Dendritic cell treated with granulocyte-macrophage colony-stimulating factor and Interleukin-4, amounts not matched to agents 40 ng/mL and 50 ng/mL, for 4 days (primary cell): ENCODE data around the gene ADGRG1.

Experiments used
- H3K27ac Mint-ChIP-seq: one replicate; pipeline ENCODE4 v1.8.0; 2022; ENCODE audit warnings: mild to moderate bottlenecking, mixed read lengths
- H3K27me3 Mint-ChIP-seq: one replicate; pipeline ENCODE4 v1.8.0; 2022; ENCODE audit warnings: mild to moderate bottlenecking, mixed read lengths
- H3K36me3 Mint-ChIP-seq: one replicate; pipeline ENCODE4 v1.8.0; 2022; ENCODE audit warnings: low read depth, mixed read lengths
- H3K4me1 Mint-ChIP-seq: one replicate; pipeline ENCODE4 v1.8.0; 2022; ENCODE audit warnings: low read depth, mixed read lengths
- H3K4me3 Mint-ChIP-seq: one replicate; pipeline ENCODE4 v1.8.0; 2022; ENCODE audit warnings: mild to moderate bottlenecking, moderate library complexity, mixed read lengths
- H3K9me3 Mint-ChIP-seq: one replicate; pipeline ENCODE4 v1.8.0; 2022; ENCODE audit warnings: mixed read lengths
- intact Hi-C: fragments of 100-400 bp; cut with micrococcal nuclease; formaldehyde crosslinking; loops from one replicate; pipeline ENCODE4 v1.15.0; 2022

The ADGRG1 gene

DNA sequence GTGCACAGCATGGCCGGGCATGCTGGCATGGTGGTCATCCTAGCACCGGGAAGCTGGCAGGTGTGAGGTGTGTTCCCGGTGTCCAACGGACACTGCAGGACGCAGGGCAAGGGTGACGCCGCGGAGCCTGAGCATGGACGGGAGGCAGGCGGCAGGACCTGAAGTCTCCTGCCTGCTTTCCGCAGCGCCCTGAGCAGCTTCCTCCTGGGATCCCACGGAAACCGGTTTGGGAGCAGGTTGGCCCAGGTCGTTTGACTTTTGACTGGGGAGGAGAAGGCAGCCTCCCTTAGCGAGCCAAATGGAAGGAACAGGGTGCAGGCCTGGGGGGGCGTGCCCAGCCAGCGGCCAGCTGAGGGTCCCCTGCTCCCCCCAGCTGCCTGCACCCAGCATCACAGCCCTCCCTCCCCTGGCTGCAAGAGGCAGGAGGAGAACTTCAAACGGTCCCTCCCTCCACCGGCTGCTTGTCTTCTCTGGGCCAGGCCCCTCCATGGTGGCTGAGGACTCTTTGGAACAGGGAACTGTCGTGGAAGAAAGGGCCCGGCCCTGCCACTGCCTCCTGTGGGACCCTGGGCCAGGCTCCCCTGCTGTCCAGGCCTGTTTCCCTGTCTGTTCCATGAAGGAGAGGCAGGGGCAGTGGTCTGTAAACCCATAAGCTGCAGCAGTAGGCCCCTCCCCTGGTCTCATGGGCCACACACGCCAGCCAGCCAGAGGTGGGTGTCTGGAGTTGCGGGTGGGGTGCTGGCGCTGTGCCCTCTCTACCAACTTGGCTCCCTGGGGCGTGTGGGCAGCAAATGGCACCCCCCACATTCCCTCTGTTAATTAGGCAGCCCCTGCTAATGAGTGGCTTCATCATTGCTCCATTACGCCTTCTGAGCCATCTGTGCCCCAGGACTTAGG lies 7.8 kb upstream of the ADGRG1 start:
- intact Hi-C loops = no loop called here
- no peaks in the 10 kb centered on the region for H3K9me3 Mint-ChIP-seq

DNA sequence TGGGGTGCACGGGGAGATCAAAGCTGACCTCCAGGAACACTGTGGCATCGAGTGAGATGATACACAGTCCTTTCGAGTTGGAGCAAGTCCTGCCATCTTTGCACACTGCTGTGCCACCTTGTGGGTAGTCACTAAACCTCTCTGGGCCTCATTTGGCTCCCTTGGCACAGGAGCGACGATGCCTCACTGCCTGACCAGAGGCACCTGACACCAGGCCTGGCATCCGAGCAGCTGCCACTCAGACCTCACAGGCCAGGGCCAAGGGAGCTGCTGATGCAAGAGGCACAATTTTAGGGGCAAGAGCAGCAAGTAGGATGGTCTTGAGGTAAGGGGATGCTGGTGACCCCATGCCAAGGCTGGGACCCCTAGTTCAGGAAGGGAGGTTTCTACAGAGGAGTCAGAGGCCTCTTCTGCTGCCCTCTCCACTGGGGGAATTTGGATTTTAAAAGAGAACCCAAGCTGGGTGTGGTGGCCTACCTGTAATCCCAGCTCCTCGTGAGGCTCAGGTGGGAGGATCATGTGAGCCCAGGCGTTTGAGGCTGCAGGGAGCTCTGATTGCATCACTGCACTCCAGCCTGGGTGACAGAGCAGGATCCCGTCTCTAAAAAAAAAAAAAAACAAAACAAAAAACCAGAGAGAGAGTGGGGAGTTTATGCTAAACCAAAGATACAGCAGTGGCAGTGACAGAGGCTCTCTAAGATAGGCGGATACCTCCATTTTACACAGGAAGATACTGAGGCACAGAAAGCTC lies 6.7 kb upstream of the ADGRG1 start:
- peaks cover 29% of the 10 kb centered on the region for H3K27me3 Mint-ChIP-seq
- no peaks in the 10 kb centered on the region for H3K9me3 Mint-ChIP-seq
- no peaks in the 10 kb centered on the region for H3K36me3 Mint-ChIP-seq
- H3K4me1 Mint-ChIP-seq = peaks cover 5% of the 10 kb centered on the region
- intact Hi-C loops = no loop called here
- no peak overlapping the region for H3K4me3 Mint-ChIP-seq
- H3K27ac Mint-ChIP-seq = no peak overlapping the region

More for the DNA sequence above, 7.8 kb upstream of the ADGRG1 start:
- Mint-ChIP-seq H3K4me3 (no peak overlapping the region), H3K27me3 (peaks cover 20% of the 10 kb centered on the region), H3K4me1 (peaks cover 5% of the 10 kb centered on the region), H3K36me3 (no peaks in the 10 kb centered on the region), H3K27ac (no peak overlapping the region)

DNA sequence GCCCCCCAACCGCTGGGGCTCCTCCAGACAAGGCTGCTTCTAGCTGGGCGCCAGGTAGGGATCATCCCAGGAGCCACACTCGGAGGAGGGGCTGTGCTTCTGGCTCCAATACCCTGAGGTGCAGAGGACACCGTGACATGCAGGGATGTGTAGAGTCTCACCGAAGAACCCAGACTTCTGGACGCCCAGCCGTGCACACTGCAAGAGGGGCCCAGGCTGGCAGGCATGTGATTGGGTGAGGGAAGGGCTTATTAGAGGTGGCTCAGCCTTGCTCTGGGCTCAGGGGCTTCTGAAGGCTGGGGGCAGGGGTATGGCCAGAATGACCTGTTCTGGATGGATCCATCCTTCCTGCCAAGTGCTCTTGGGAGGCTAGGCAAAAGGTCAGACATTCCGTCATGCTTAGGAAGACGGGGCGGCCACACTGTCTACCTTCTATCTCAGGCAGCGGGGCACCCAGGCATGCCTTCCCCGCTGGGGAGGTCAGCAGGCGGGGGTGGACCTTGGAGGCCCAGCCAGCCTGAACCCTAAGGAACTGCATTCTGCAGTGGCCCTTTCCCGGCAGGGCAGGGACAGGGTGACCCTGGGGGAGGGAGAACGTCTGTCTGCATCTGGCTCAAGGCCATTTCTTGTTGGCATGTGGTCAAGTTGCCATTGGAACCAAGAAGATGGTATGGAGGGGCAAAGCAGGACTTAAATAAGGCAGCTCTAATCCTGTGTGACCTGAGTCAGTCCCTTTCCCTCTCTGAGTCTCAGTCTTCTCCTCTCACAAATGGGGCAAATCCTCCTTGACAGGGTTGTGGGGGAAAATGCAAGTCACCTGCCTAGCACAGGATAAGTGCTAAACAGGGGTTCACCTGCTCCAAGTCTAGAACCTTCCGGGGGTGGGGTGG lies 5.8 kb upstream of the ADGRG1 start:
- peaks cover 37% of the 10 kb centered on the region for H3K27me3 Mint-ChIP-seq
- H3K4me3 Mint-ChIP-seq = no peak overlapping the region
- intact Hi-C loops = no loop called here
- H3K4me1 Mint-ChIP-seq = peaks cover 5% of the 10 kb centered on the region
- H3K36me3 Mint-ChIP-seq = no peaks in the 10 kb centered on the region
- no peaks in the 10 kb centered on the region for H3K9me3 Mint-ChIP-seq
- no peak overlapping the region for H3K27ac Mint-ChIP-seq

DNA sequence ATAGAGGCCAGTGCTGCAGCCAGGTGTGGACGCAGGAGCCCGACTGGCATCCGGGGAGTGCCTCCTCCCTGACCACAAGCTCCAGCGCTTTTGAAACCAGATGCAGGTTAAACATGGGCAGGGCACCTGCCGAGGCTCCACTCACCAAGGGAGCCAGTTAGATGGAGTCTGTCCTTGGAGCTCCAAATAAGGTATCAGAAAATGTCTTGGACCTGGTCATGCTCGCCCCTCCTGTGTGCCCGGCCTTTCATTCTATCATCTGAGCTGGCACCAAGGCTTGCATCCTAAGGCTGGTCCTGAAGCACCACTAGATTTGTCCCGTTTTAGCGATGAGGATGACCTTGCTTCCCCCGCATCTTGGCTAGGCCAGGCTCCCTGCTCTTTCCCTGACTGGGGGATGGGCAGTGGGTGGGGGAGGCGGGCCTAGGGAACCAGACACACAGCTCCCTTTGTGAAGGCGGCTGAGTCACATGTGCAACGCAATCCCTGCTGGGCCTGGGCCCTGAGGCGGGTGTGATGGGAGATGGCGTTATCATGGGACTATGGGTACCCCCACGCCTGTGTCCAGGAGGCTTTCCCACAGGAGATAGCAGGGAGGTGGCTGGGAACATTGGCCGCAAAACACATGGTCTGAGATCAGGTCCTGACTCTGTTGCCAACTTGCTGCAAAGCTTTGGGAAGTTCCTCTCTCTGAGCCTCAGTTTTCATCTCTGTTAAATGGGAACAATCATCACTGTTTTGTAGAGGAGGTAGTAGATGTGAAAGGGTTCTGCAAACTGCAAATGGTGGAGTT lies 5.0 kb upstream of the ADGRG1 start:
- intact Hi-C loops = no loop called here
- Mint-ChIP-seq H3K27me3 (peaks cover 45% of the 10 kb centered on the region), H3K27ac (no peak overlapping the region), H3K4me1 (peaks cover 9% of the 10 kb centered on the region), H3K9me3 (no peaks in the 10 kb centered on the region), H3K36me3 (no peaks in the 10 kb centered on the region), H3K4me3 (no peak overlapping the region)

DNA sequence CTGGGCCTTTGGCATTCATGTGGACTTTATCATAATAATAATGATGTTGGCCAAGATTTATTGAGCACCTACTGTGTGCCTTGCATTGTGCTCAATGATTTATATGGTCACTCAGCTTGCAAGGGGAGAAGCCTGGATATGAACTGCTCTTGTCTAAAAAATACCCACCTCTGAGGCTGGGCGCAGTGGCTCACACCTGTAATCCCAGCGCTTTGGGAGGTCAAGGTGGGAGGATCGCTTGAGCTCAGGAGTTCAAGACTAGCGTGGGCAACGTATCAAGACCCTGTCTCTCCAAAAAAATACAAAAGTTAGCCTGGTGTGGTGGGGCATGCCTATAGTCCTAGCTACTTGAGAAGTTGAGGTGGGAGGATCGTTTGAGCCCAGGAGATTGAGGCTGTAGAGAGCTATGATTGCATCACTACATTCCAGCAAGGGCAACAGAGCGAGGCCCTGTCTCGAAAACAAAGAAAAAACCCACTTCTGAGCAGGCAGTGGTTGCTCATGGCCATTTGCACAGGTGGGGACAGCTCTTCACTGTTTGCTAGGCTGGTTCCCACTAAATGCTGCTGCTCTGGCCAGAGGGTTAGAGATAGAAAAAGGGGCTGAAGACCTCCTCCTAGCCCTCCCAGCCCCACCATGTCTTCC lies 4.3 kb upstream of the ADGRG1 start:
- peaks cover 49% of the 10 kb centered on the region for H3K27me3 Mint-ChIP-seq
- intact Hi-C loops = no loop called here
- H3K36me3 Mint-ChIP-seq = no peaks in the 10 kb centered on the region
- H3K4me1 Mint-ChIP-seq = peaks cover 16% of the 10 kb centered on the region
- H3K9me3 Mint-ChIP-seq = no peaks in the 10 kb centered on the region
- no peak overlapping the region for H3K4me3 Mint-ChIP-seq
- H3K27ac Mint-ChIP-seq = no peak overlapping the region

DNA sequence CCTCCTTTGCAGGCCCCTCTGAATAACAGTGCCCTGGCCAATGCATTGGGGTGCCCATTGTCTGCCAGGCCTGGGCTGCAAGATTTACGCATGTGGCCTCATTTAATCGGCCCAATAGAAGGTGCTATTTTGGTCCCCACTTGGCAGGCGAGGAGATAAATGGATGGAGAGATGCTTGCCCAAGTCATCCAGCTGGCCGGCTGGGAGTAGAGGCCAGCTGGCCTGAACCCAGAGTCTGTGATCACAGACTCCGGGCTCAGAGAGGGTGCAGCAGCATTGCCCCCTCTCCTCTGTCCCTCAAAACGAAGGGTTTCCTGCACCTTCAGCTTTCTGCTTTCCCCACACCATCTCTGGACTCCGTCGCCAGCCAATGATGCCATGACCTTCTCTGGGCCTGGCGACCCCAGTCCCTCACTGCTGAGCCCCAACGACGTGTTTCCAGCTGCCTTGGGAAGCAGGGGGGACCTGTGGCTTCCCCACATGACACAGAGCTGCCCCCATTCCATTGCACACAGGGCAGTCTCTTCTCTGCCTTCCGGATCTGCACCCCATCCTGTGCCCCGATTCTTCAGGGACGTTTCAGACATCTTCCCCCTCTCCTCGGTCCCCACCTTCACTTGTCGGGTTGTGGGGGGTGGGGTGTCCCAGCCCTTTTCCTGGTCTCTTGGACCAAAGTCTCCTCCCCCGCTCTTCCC lies 3.5 kb upstream of the ADGRG1 start:
- no peaks in the 10 kb centered on the region for H3K9me3 Mint-ChIP-seq
- H3K4me3 Mint-ChIP-seq = no peak overlapping the region
- H3K27ac Mint-ChIP-seq = no peak overlapping the region
- peaks cover 16% of the 10 kb centered on the region for H3K4me1 Mint-ChIP-seq
- intact Hi-C loops = no loop called here
- H3K36me3 Mint-ChIP-seq = no peaks in the 10 kb centered on the region
- peaks cover 54% of the 10 kb centered on the region for H3K27me3 Mint-ChIP-seq

DNA sequence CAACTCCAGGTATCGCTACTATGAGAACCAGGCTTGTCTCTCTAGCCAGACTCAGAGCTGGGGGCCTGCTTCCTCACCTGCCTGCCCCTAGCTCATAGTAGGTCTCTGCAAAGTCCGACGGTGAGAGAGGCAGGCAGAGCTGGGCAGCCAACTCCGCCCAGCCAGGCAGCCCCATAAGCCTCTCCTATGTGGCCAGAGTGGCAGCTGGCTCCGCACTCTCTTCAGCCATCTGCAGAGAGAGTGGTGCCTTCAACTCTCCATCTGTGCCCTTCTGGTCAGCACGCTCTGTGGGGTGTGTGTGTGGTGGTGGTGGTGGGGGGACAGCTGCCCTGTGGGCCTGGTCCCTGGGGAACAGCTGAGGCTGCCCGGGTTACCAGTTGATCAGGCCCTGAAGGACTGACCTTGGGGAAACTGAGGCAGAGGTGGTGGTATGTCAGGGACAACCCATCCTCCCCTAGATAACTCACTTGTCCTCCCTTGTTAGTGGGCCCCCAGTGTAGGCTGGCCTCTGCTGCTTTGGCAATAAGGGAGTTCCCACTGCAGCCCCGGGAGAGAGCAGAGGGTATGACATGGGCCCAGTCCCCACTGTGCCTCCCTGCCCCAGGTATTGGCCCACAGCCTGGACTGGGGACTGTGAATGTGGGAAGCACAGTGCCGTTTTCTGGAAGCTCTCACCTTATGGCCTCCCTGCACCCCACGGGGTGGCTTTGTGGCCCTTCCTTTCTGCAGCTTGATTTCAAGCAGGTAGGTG lies 1.8 kb upstream of the ADGRG1 start:
- no peaks in the 10 kb centered on the region for H3K9me3 Mint-ChIP-seq
- H3K4me3 Mint-ChIP-seq = no peak overlapping the region
- intact Hi-C loops = no loop called here
- H3K27ac Mint-ChIP-seq = no peak overlapping the region
- peaks cover 16% of the 10 kb centered on the region for H3K4me1 Mint-ChIP-seq
- peaks cover 71% of the 10 kb centered on the region for H3K27me3 Mint-ChIP-seq
- H3K36me3 Mint-ChIP-seq = no peaks in the 10 kb centered on the region

DNA sequence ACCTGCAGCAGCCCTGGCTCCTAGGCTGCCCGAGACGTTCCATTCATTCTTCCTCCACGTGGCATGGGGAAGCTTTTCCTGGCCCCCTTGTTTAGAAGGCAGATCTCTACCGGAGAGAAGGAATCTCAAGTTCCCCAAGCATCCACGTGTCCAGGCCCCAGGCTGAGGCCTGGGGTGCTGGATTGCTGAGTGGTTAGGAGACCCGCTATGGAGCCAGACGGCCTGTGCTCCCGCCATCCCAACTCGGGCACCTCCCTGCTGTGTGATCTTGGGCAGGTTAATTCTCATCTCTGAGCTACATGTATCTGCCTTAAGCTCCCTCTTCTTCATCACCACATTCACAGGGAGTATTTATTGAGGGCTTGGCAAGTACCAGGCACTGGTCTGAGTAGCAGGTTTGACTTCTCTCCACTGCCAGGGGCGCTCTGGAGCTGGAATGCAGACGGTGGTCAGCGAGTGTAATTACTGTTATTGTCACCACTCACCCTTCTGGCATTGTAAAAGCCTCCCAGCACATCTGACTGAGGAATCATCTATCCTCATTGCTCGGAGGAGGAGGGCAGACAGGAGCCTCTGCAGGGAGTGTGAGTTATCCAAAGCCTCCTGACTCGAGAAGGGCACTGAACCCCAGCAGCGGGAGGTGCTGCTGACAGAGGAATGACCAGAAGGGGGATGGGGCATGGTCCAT lies 1.1 kb upstream of the ADGRG1 start:
- no peak overlapping the region for H3K4me3 Mint-ChIP-seq

DNA sequence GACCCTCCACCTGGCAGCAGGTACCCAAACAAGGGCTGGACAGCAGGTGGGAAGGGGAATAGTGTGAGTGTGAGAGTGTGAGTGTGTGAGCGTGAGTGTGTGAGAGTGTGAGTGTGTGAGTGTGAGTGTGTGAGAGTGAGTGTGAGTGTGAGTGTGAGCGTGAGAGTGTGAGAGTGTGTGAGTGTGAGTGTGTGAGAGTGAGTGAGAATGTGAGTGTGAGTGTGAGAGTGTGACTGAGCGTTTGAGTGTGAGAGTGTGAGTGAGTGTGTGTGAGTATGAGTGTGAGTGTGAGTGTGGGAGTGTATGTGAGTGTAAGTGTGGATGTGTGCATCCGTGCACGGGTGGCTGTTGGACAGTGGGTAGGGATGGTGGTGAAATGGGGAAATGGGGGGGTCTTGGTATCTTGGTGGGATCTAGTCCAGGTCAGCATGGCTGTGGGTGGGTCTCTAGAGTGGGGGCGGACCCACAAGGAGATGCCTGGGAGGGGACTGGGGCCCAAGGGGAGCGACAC lies 408 bp downstream of the ADGRG1 start:
- peaks cover 80% of the 10 kb centered on the region for H3K27me3 Mint-ChIP-seq
- peaks cover 16% of the 10 kb centered on the region for H3K4me1 Mint-ChIP-seq
- no peak overlapping the region for H3K27ac Mint-ChIP-seq
- H3K9me3 Mint-ChIP-seq = no peaks in the 10 kb centered on the region
- H3K4me3 Mint-ChIP-seq = no peak overlapping the region
- intact Hi-C loops = no loop called here
- no peaks in the 10 kb centered on the region for H3K36me3 Mint-ChIP-seq

More for the DNA sequence above, 1.1 kb upstream of the ADGRG1 start:
- peaks cover 72% of the 10 kb centered on the region for H3K27me3 Mint-ChIP-seq
- no peaks in the 10 kb centered on the region for H3K9me3 Mint-ChIP-seq
- peaks cover 16% of the 10 kb centered on the region for H3K4me1 Mint-ChIP-seq
- intact Hi-C loops = no loop called here
- H3K36me3 Mint-ChIP-seq = no peaks in the 10 kb centered on the region
- H3K27ac Mint-ChIP-seq = no peak overlapping the region

DNA sequence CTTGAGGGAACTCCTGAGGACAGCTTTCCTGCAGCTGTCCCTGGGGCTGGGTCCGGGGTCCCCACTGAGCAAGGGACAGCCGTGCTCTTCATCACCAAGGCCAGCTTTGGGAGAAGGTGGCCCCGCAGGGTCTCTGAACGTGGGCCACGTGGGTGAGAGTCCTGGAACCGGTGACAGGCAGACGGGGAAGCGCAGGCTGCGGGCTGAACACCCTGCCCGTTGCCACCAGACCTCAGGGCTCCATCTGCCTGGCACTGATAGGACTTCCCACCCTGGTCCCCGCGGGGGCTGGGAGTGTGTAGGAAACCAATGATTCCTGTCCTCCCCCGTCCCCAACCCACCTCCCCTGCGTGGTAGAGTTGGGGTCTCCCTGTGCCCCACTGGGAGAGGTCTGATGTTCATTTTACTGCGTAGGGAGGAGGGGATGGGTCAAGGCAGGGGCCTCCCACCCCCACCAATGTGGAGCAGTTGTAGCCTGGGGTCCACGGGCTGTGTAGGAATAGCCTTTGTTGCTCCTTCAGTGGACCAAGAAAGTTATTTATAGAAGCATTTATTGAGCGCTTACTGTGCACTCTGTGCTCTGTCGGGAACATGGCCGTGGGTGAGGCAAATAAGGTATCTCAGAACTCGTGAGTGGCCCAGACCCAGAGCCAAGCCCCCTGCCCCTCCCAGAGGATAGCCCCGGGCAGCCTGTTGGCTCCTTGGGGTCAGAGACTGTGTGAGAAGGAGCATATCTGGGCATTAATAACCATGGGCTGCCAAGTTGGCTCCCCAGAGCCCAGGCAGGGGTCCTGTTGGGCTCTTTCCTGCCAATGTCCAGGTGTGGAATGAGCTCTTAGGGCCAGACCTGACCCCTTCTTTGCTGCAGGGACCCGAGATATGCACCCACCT lies 1.3 kb downstream of the ADGRG1 start:
- Mint-ChIP-seq H3K4me1 (peaks cover 16% of the 10 kb centered on the region), H3K36me3 (no peaks in the 10 kb centered on the region), H3K27me3 (peaks cover 85% of the 10 kb centered on the region), H3K27ac (no peak overlapping the region), H3K4me3 (no peak overlapping the region), H3K9me3 (no peaks in the 10 kb centered on the region)
- intact Hi-C loops = no loop called here

DNA sequence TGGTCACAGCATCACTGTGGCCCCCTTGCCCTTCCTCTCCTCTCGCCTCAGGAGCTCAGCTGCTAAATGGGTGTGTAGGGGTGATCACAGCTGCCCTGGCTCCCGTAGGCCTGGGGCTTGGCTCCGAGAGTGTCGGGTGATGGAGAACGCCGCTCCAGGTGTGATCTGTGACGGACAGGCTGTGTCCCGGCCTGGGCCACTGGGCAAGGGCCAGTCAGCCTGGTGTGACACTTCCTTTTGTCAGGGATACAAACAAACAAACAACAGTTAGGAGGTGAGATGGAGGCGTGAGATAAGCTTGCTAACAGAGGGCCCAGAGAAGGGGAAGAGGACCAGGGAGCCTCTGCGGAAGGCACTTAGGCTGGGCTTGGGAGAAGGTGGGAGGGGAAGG lies 2.0 kb downstream of the ADGRG1 start:
- no peak overlapping the region for H3K27ac Mint-ChIP-seq
- peaks cover 83% of the 10 kb centered on the region for H3K27me3 Mint-ChIP-seq
- intact Hi-C loops = no loop called here
- H3K4me3 Mint-ChIP-seq = no peak overlapping the region
- H3K9me3 Mint-ChIP-seq = no peaks in the 10 kb centered on the region
- peaks cover 12% of the 10 kb centered on the region for H3K4me1 Mint-ChIP-seq
- no peaks in the 10 kb centered on the region for H3K36me3 Mint-ChIP-seq
